Measurements from ENCODE around the gene PKD2.

The PKD2 gene

DNA sequence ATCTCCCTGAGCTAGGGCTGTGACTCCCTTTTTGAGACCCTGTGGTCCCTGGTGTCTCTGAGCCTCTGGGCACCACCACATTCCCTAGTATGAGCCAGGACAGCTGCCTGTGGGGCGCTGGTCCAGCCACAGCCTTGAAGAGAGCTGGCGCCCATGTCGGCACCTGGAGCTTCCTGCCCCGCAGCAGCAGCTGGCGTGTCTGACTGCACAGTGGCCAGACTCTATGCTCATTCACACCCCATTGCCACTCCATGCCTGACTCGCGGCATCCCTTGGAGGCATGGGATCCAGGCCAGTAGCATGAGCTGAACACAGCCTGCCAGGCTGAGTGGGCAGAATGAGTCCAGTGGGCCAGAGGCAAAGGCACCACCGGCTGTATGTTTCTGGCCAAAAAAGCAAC lies 40.2 kb upstream of the PKD2 start:
- TF ChIP-seq POLR2AphosphoS5 (IDR thresholded peaks at IDR 0.05; ENCODE audit: low read depth, low read length) (no peak), FOXP2 (optimal IDR thresholded peaks at IDR 0.05; ENCODE audit: borderline replicate concordance, extremely low read depth, extremely low read length, insufficient read depth) (no peak), SIN3A (IDR thresholded peaks at IDR 0.05; ENCODE audit: borderline replicate concordance, insufficient read depth, low read length) (no peak), TAF1 (IDR thresholded peaks at IDR 0.05; ENCODE audit: borderline replicate concordance, insufficient read depth, low read length) (no peak)
- TF ChIP-seq, protein P1, sequence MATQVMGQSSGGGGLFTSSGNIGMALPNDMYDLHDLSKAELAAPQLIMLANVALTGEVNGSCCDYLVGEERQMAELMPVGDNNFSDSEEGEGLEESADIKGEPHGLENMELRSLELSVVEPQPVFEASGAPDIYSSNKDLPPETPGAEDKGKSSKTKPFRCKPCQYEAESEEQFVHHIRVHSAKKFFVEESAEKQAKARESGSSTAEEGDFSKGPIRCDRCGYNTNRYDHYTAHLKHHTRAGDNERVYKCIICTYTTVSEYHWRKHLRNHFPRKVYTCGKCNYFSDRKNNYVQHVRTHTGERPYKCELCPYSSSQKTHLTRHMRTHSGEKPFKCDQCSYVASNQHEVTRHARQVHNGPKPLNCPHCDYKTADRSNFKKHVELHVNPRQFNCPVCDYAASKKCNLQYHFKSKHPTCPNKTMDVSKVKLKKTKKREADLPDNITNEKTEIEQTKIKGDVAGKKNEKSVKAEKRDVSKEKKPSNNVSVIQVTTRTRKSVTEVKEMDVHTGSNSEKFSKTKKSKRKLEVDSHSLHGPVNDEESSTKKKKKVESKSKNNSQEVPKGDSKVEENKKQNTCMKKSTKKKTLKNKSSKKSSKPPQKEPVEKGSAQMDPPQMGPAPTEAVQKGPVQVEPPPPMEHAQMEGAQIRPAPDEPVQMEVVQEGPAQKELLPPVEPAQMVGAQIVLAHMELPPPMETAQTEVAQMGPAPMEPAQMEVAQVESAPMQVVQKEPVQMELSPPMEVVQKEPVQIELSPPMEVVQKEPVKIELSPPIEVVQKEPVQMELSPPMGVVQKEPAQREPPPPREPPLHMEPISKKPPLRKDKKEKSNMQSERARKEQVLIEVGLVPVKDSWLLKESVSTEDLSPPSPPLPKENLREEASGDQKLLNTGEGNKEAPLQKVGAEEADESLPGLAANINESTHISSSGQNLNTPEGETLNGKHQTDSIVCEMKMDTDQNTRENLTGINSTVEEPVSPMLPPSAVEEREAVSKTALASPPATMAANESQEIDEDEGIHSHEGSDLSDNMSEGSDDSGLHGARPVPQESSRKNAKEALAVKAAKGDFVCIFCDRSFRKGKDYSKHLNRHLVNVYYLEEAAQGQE (IDR thresholded peaks at IDR 0.05; ENCODE audit: insufficient read depth in 1 of 2, low read depth in 2 of 2, low read length in 2 of 2): no peak

DNA sequence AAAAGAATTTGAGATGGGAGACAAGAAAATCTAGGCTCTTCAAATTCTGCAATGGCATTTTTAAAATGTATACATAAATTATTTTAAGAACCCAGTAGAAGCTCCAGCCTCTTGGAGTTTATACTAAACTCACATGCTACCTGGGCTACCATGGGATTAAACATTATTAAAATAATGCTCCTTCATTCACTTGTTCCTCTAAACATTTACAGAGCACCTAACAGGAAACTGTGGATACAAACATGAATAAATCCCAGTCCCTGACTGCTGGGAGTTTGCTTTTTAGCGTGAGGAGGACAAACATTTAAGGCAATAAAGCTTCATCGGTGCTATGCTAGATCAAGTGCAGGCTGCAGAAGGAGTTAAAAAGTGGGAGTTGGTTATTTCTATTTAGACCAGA lies 37.3 kb upstream of the PKD2 start:
- no peak for TF ChIP-seq POLR2AphosphoS5 (IDR thresholded peaks at IDR 0.05; ENCODE audit: low read depth, low read length)
- no peak for TF ChIP-seq FOXP2 (optimal IDR thresholded peaks at IDR 0.05; ENCODE audit: borderline replicate concordance, extremely low read depth, extremely low read length, insufficient read depth)
- TF ChIP-seq TAF1 (IDR thresholded peaks at IDR 0.05; ENCODE audit: borderline replicate concordance, insufficient read depth, low read length): no peak
- no peak for TF ChIP-seq SIN3A (IDR thresholded peaks at IDR 0.05; ENCODE audit: borderline replicate concordance, insufficient read depth, low read length)
- TF ChIP-seq, protein P1 (IDR thresholded peaks at IDR 0.05; ENCODE audit: insufficient read depth in 1 of 2, low read depth in 2 of 2, low read length in 2 of 2): no peak

DNA sequence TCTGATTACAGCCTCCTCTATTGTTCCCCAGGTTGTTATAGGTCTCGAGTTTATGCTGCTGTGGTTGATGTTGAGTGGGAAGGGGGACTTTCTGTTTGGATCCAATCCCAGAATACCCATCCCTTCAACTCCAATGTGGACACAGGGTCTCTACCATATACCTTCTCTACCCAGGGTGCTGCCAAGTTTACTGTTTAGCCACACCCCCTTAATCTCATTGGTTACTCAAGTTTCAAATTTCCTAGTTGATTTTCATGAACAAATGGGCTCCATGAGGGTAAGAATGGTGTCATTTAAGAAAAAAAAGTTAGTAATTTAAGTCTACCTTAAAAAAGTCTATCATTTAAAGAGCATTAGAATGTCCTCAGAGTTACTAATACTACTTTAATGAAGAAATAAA lies 35.6 kb upstream of the PKD2 start:
- no peak for TF ChIP-seq TAF1 (IDR thresholded peaks at IDR 0.05; ENCODE audit: borderline replicate concordance, insufficient read depth, low read length)
- TF ChIP-seq FOXP2 (optimal IDR thresholded peaks at IDR 0.05; ENCODE audit: borderline replicate concordance, extremely low read depth, extremely low read length, insufficient read depth): no peak
- TF ChIP-seq SIN3A (IDR thresholded peaks at IDR 0.05; ENCODE audit: borderline replicate concordance, insufficient read depth, low read length): no peak
- no peak for TF ChIP-seq POLR2AphosphoS5 (IDR thresholded peaks at IDR 0.05; ENCODE audit: low read depth, low read length)
- TF ChIP-seq, protein P1 (IDR thresholded peaks at IDR 0.05; ENCODE audit: insufficient read depth in 1 of 2, low read depth in 2 of 2, low read length in 2 of 2): no peak

DNA sequence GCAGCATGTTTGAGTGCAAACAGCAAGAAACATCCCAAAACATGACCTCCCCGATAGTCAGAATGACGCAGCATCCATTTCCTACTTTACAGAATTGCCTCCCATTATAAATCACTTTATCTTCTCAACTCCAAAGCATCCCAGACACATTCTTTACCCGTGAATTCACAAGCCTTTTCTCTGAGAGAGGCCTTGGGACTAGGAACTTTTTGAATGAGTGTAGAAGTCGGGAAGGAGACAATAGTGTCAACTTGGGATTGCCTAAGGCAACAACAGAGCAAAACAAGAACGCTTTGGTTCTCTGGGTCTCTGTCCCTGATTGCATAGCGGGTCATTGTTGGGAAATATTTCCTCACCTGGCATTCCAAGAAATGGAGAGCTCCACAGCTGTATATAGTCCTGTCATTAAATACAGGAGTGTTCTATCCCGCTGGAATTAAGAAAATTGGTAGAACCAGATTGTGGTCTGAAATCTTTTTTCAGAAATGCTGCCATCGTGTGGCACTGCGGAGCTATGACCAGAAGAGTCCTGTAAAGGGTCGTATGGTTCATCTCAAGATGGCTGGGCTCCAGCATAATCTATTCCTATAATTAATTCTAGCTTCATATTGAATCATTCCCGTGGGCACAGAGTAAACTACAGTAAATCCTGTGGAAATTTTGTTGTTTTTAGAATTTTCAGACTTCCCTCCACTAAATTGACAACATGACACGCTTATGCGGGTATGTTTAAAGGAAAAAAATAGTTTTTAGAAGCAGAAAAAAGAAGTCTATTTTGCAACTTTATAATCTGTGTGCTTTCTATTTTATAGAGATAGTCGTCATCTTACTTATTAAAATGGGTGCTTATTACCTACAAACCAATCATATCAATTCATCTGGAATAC lies 33.9 kb upstream of the PKD2 start:
- TF ChIP-seq, protein P1 (IDR thresholded peaks at IDR 0.05; ENCODE audit: insufficient read depth in 1 of 2, low read depth in 2 of 2, low read length in 2 of 2): no peak
- peak; percentile 37; the same call in 1 of the 2 replicates for TF ChIP-seq SIN3A (IDR thresholded peaks at IDR 0.05; ENCODE audit: borderline replicate concordance, insufficient read depth, low read length)
